Ovary (tissue), 10 donors: ENCODE results near the gene PRF1. TPM values are rescaled to one million over a fixed set of nuclear protein-coding genes. Genes with fewer than 3 reads are reported as not detected.

Experiments used
- DNase-seq, 5 donors: peaks; one replicate each; pipeline ENCODE4 v3.0.0-alpha.2; 2019 to 2020
- H3K27ac ChIP-seq, 2 donors: fragments of 200-600 bp; one replicate each; pipeline versions ENCODE4 v1.5.1 to v1.8.0; 2019 to 2022
- H3K27me3 ChIP-seq: fragments of 200-600 bp; one replicate; pipeline ENCODE4 v1.8.0; 2022
- H3K36me3 ChIP-seq: fragments of 200-600 bp; sonication (generic); one replicate; pipeline ENCODE4 v1.5.1; 2019
- H3K4me1 ChIP-seq: one replicate; pipeline ENCODE4 v1.8.1; 2013; ENCODE audit warnings: mild to moderate bottlenecking, moderate library complexity; ENCODE audit not compliant: insufficient read depth
- H3K4me3 ChIP-seq: fragments of 200-600 bp; sonication (generic); one replicate; pipeline ENCODE4 v1.5.1; 2017
- H3K9me3 ChIP-seq, 2 donors: fragments of 200-600 bp in 1 of 2; sonication (generic) in 1 of 2; one replicate each; pipeline versions ENCODE4 v1.5.1 to v1.8.1; 2013 to 2019; ENCODE audit warnings: mild to moderate bottlenecking in 1 of 2, moderate library complexity in 1 of 2
- CTCF ChIP-seq, 3 donors: fragments of 450-650 bp in 2 of 3; fragments of 200-600 bp in 1 of 3; IDR thresholded peaks; one replicate each; pipeline versions ENCODE4 v1.5.1 to v1.8.0; 2016 to 2022; ENCODE audit warnings: antibody characterized with exemption in 3 of 3, mild to moderate bottlenecking in 1 of 3
- EP300 ChIP-seq: sonication (generic); formaldehyde crosslinking; IDR thresholded peaks from one replicate; pipeline ENCODE4 v1.6.1; 2017; ENCODE audit warnings: antibody characterized with exemption
- POLR2A ChIP-seq: fragments of 450-650 bp; IDR thresholded peaks from one replicate; pipeline ENCODE4 v1.6.1; 2017; ENCODE audit warnings: antibody characterized with exemption, mild to moderate bottlenecking, moderate library complexity
- WGBS, 3 donors: extraction: QIAGEN DNeasy Blood & Tissue Kit in 1 of 3; methylation state at CpG; one replicate each; pipeline versions ENCODE4 v1.1.5 to v1.1.7; 2013 to 2017; 5-methylcytosine and 5-hydroxymethylcytosine counted together
- intact Hi-C, 4 donors: fragments of 100-400 bp; cut with DNase I; formaldehyde crosslinking; loops; one replicate each; pipeline versions ENCODE4 v1.11.0 to v1.15.1; 2022 to 2023
- long read RNA-seq, 3 donors: library from polyadenylated mRNA in 2 of 3; unstranded in 2 of 3; transcript quantifications; one replicate each; pipeline ENCODE4 v2.0.0 and lab custom pipeline, GENCODE V29; 2021 to 2026
- polyA plus RNA-seq, 2 donors: library from polyadenylated mRNA; stranded (reverse); fragments of 200-250 nt in 1 of 2; fragments of 350-450 nt in 1 of 2; fragmentation: Illumina TruSeq in 1 of 2; extraction: RNeasy Lipid Tissue Mini Kit (QIAGEN cat#74804) in 1 of 2; gene quantifications; one replicate each; pipeline ENCODE4 v1.2.3, GENCODE V29; 2013 to 2014
- total RNA-seq, 7 donors: library from RNA; depleted of rRNA in 2 of 7; stranded (reverse); fragments of >200 nt in 2 of 7; fragmentation: NEBNext Ultra II Directional in 3 of 7; extraction: Animal tissue kit (Norgen Biotek cat#: 25700) in 3 of 7; gene quantifications; one replicate each; pipeline versions ENCODE4 v1.1.0 to v1.2.4, GENCODE V29; 2016 to 2023
- donor health status: DM: no; HTN: no; CAD: no; lungs with moderate emphysema.
- donor health status: DM: no; HTN: no; CAD: no.
- donor health status: Bipolar disorder and iron deficiency.
- donor health status: DM: yes; HTN: yes; CAD: no.
- donor health status: DM: no; HTN: no; CAD: no.
- donor health status: DM: yes; HTN: yes; CAD: no.

The PRF1 gene
- total RNA-seq (1 to 10 TPM in 6 of 7 donors, under 1 TPM in 1; 0.78 to 5.1 (median 1.3) TPM), polyA plus RNA-seq (1 to 10 TPM in 1 of 2 donors, under 1 TPM in 1; 0.58 to 4.5 TPM)
- long read RNA-seq, donor 1, partial matches to known transcripts = 0 of 1 reads
- long read RNA-seq, donor 1, other reads (novel, unspliced or antisense) = 0 of 1 reads
- long read RNA-seq, donor 2 = 0 reads
- long read RNA-seq, donor 3, partial matches to known transcripts = 0 of 1 reads
- long read RNA-seq, donor 3, other reads (novel, unspliced or antisense) = 1 of 1 reads

DNA sequence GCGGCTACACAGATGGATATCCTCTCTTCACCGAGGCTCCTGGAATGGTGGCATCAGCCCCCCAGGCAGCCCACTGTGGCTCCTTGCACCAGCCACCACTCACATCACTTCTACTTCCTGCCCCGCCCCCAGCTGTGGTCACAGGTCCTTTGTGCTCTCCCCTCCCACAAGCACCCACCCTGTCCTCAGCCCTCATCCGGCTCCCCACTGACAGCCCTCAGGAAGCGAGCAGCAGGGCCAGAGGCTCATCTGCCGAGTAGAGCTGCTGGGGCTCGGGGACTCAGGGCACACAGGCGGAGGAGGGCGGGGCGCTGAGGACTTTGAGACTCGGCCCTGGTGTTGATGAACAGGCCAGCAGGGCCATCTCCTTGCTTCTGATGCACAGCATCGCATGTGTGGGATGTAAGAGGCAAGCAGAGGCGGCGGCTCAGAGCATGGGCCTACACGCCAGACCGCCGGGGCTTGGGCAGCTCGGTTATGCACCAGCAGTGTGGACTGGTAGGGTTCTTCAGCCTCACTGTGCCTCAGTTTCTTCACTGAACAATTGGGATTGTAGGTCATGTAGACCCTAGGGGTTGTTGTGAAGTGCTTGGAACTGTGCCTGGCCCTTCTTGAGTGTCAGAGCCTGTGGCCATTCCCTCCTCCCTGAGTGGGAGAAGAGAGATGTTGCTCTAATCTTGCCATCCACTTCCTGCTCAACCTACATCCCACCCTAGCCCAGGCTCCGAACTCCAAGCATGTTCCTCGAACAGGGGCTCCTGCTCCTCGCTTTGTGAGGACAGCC lies at the start of gene PRF1:
PRF1 (minus strand) TSS at position 77 of the 784 bp plus-strand sequence. CDS start 1,839 bp downstream, outside the sequence.
- no peak for DNase-seq
- intact Hi-C loops = no loop called here

DNA sequence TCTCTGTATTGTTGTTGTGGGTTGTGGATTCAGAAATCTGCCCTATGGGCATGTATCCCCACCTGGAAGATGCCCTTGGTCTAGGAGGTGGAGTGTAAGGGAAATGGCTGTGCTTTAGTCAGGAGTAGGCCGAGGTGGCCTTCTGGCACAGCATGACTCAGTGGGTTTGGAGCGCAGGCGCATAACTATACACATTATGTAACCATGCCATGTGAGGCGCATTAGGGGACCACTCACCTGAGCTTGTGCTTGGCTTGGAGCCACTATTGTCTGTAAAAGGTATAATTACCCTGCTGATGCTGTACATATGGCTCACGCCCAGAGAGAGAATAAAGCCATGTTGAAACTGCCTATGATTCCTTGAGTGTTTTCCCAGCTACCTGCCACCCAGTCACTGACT lies 49.1 kb upstream of the PRF1 start:
- WGBS, 3 donors = 96 to 99% (median 98%) methylated on average over 5 of the region's 5 CpGs
- Histone ChIP-seq H3K9me3 (no peaks in the 10 kb centered on the region), H3K4me3 (no peak overlapping the region), H3K36me3 (no peaks in the 10 kb centered on the region), H3K27me3 (no peaks in the 10 kb centered on the region), H3K27ac (no peak overlapping the region), H3K4me1 (no peaks in the 10 kb centered on the region)
- DNase-seq = no peak
- no peak for TF ChIP-seq CTCF (IDR thresholded peaks at IDR 0.05)
- TF ChIP-seq EP300 = no peak
- intact Hi-C loops = no loop called here

More for the DNA sequence above, at the start of gene PRF1:
- H3K9me3 ChIP-seq = no peaks in the 10 kb centered on the region
- 93 to 96% (median 93%) methylated on average over 21 of the region's 21 CpGs for WGBS, 3 donors
- H3K36me3 ChIP-seq = no peaks in the 10 kb centered on the region
- TF ChIP-seq POLR2A (no peak), EP300 (no peak), CTCF (IDR thresholded peaks at IDR 0.05) (no peak)
- no peaks in the 10 kb centered on the region for H3K4me1 ChIP-seq
- no peaks in the 10 kb centered on the region for H3K27me3 ChIP-seq
- no peak within 1 kb of the TSS for H3K4me3 ChIP-seq
- no peak within 1 kb of the TSS for H3K27ac ChIP-seq

- WGBS, 3 donors = 97 to 99% (median 98%) methylated on average over 3 of the region's 3 CpGs
- H3K27ac ChIP-seq = no peak overlapping the region
- no peaks in the 10 kb centered on the region for H3K36me3 ChIP-seq
- H3K9me3 ChIP-seq = no peaks in the 10 kb centered on the region
- TF ChIP-seq POLR2A = no peak
- no peak for TF ChIP-seq EP300
- no peak for TF ChIP-seq CTCF (IDR thresholded peaks at IDR 0.05)
- DNase-seq = no peak
- intact Hi-C loops = no loop called here
- no peaks in the 10 kb centered on the region for H3K27me3 ChIP-seq
- no peak overlapping the region for H3K4me3 ChIP-seq
- H3K4me1 ChIP-seq = no peaks in the 10 kb centered on the region
Measured at GRCh38 chr10:70650718-70651117, 48.2 kb upstream of the PRF1 start.

- Histone ChIP-seq H3K9me3 (no peaks in the 10 kb centered on the region), H3K27ac (no peak overlapping the region), H3K36me3 (no peaks in the 10 kb centered on the region), H3K4me3 (no peak overlapping the region), H3K4me1 (no peaks in the 10 kb centered on the region), H3K27me3 (no peaks in the 10 kb centered on the region)
- TF ChIP-seq POLR2A (no peak), CTCF (IDR thresholded peaks at IDR 0.05) (no peak), EP300 (no peak)
- WGBS, 3 donors = 86 to 94% (median 90%) methylated on average over 3 of the region's 3 CpGs
- intact Hi-C loops = no loop called here
- DNase-seq = no peak
Measured at GRCh38 chr10:70650104-70650503, 47.6 kb upstream of the PRF1 start.
